ENCODE data around the gene LBHD1. TPM values are rescaled to one million over a fixed set of nuclear protein-coding genes. Genes with fewer than 3 reads are reported as not detected.
"Not testable (repeated sequence)": the region's sequence is repeated elsewhere in the genome, so short reads cannot be mapped to it uniquely, and the experiment has no call there.

The LBHD1 gene
- total and polyA plus RNA-seq, 2 donors (not counting 3 experiments of a cell fraction or from before 2014, with no cell fraction given), result 3.8 to 7.5 TPM

DNA sequence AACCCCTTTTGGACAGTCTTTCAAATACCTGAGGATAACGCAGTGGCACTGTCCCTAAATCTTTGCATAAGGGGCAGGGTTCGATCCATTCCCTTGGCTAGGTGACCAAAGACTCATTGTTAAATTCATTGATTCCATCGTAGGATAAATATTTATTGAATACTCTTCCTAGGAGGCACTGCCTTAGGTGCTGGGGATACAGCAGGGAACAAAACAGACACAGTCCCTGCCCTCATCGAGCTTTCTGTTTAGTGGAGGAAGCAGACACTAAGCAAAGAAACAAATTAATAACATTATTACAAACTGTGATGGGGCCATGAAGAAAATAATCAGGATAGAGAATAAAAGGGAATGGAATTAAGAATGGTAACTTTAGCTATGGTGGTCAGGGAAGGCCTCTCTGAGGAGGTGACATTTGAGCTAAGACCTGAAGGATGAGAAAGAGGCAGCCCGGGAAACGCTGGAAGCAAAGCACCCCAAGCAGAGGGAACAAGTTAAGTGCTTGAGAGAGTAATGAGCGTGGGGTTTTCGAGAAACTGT, 51.0 kb downstream of the LBHD1 start:
- Histone ChIP-seq H3K9me3 (replicated peaks; ENCODE audit: control insufficient read depth, insufficient read depth, low read length) (no peaks in the 10 kb centered on the region), H3K4me3 (replicated peaks in 1 of 3; ENCODE audit: insufficient read depth in 1 of 3, low read depth in 1 of 3, low read length in 3 of 3) (peak overlapping the region; percentile 14 to 80 (median 66)), H3K4me1 (ENCODE audit: control insufficient read depth, extremely low read depth, insufficient read depth, low read length) (peaks cover 15% of the 10 kb centered on the region), H3K27ac (ENCODE audit: insufficient read depth, low read depth, low read length) (peak overlapping the region; percentile 4), H3K9ac (replicated peaks; ENCODE audit: extremely low read depth, insufficient read depth, low read length) (peak overlapping the region; percentile 48), H3K4me2 (ENCODE audit: insufficient read depth, low read length) (peak overlapping the region; percentile 84), H4K20me1 (replicated peaks; ENCODE audit: control insufficient read depth, extremely low read depth, insufficient read depth, low read length) (no peaks in the 10 kb centered on the region), H3K9me1 (replicated peaks; ENCODE audit: control insufficient read depth, extremely low read depth, insufficient read depth, low read length) (no peaks in the 10 kb centered on the region), H3K79me2 (ENCODE audit: control insufficient read depth, insufficient read depth, low read length) (peaks cover 6% of the 10 kb centered on the region), H2AFZ (ENCODE audit: low read depth, low read length) (peak overlapping the region; percentile 2), H3K27me3 (ENCODE audit: control insufficient read depth in 2 of 2, insufficient read depth in 2 of 2, low read length in 2 of 2) (no peaks in the 10 kb centered on the region), H3K36me3 (ENCODE audit: control insufficient read depth in 2 of 2, extremely low read depth in 1 of 2, insufficient read depth in 2 of 2, low read length in 2 of 2) (peaks cover under 1 to 14% of the 10 kb centered on the region in 2 experiments)
- no peak for TF ChIP-seq CTCF (IDR thresholded peaks at IDR 0.05; ENCODE audit: extremely low read depth in 1 of 2, insufficient read depth in 1 of 2, low read depth in 1 of 2, low read length in 2 of 2)
- no peak for TF ChIP-seq GATA2 (IDR thresholded peaks at IDR 0.05; ENCODE audit: insufficient read depth, insufficient read length, low read depth, low read length)
- no peak for TF ChIP-seq MYC (IDR thresholded peaks at IDR 0.05; ENCODE audit: low read depth, low read length)
- no peak for TF ChIP-seq JUN (IDR thresholded peaks at IDR 0.05; ENCODE audit: borderline replicate concordance, insufficient read depth, insufficient read length, low read depth)
- dilution Hi-C loops (cut with MboI; ENCODE audit: extremely low pct_ligation_motif_present, low sequenced_read_pairs) (no loop called here), intact Hi-C loops (cut with micrococcal nuclease) (loop anchor here (1.0 kb wide), 1 partner anchor 9 kb away; the partner anchor contains the start of gene EML3)
- ChIA-PET POLR2A (interaction anchor here (1.0 to 3.1 kb wide), 6 partner anchors 9 to 44 kb away, joined by 3 to 14 read pairs (median 5); partner anchors contain the start of genes C11orf98, CSKMT, EML3 and GANAB), CTCF (interaction anchor here (0.8 to 2.2 kb wide), 10 partner anchors 9 to 226 kb away, joined by 3 to 30 read pairs (median 4); partner anchors contain the start of genes AHNAK, C11orf98, CSKMT and EEF1G)
- TSS peak; percentile 11 for BruUV-seq (replicated peaks)
- DNase-seq (ENCODE audit: low read depth, low spot score), result no peak
- FAIRE-seq, result peak; percentile 42

DNA sequence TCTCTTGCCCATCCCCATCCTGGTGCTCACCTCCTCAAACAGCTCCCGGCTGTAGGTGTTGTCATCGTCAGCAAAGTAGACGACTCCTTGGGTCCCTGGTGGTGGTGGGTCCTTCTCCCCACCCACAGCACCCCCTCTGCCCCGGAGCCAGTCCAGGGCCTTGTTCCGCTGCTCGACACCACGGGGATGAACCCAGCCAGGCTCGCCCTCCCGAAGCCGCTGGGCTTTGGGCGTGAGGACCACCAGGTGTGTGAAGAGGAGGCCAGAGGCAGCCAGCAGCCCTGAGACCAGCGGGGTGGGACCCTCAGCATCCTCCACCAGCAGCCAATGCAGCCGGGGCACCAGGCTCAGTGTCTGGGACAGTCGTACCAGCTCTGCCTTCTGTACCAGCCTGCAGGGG, 55.1 kb downstream of the LBHD1 start:
- H4K20me1 ChIP-seq (replicated peaks; ENCODE audit: control insufficient read depth, extremely low read depth, insufficient read depth, low read length); H3K36me3 ChIP-seq (ENCODE audit: control insufficient read depth in 2 of 2, extremely low read depth in 1 of 2, insufficient read depth in 2 of 2, low read length in 2 of 2); FAIRE-seq; BruUV-seq (replicated peaks); CTCF ChIA-PET; H3K9me3 ChIP-seq (replicated peaks; ENCODE audit: control insufficient read depth, insufficient read depth, low read length); H3K4me2 ChIP-seq (ENCODE audit: insufficient read depth, low read length); intact Hi-C loops (cut with micrococcal nuclease); POLR2A ChIA-PET; H3K9ac ChIP-seq (replicated peaks; ENCODE audit: extremely low read depth, insufficient read depth, low read length); H3K9me1 ChIP-seq (replicated peaks; ENCODE audit: control insufficient read depth, extremely low read depth, insufficient read depth, low read length); H3K4me3 ChIP-seq (replicated peaks in 1 of 3; ENCODE audit: insufficient read depth in 1 of 3, low read depth in 1 of 3, low read length in 3 of 3); H3K27me3 ChIP-seq (ENCODE audit: control insufficient read depth in 2 of 2, insufficient read depth in 2 of 2, low read length in 2 of 2); DNase-seq (ENCODE audit: low read depth, low spot score); H3K79me2 ChIP-seq (ENCODE audit: control insufficient read depth, insufficient read depth, low read length); H3K27ac ChIP-seq (ENCODE audit: insufficient read depth, low read depth, low read length); H2AFZ ChIP-seq (ENCODE audit: low read depth, low read length); dilution Hi-C loops (cut with MboI; ENCODE audit: extremely low pct_ligation_motif_present, low sequenced_read_pairs): not testable (repeated sequence)
- H3K4me1 ChIP-seq (ENCODE audit: control insufficient read depth, extremely low read depth, insufficient read depth, low read length), result peaks cover 13% of the 10 kb centered on the region
